Adrenal gland (tissue), 5 donors: ENCODE data around the gene NF1.

Experiments
- CTCF ChIP-seq, 6 experiments: fragments of 450-650 bp in 4 of 6; fragments of 200-600 bp in 2 of 6; sonication (generic) in 1 of 6; IDR thresholded peaks; 1 replicate in 5 of 6; 2 replicates in 1 of 6; pipeline versions ENCODE4 v1.5.1 to v1.8.0; 2016 to 2021; ENCODE audit warnings: antibody characterized with exemption in 6 of 6, mild to moderate bottlenecking in 2 of 6, moderate library complexity in 1 of 6
- POLR2A ChIP-seq, 2 donors: fragments of 450-650 bp; IDR thresholded peaks; one replicate each; pipeline ENCODE4 v1.6.1; 2017; ENCODE audit warnings: antibody characterized with exemption in 2 of 2, mild to moderate bottlenecking in 2 of 2, moderate library complexity in 1 of 2
- donor health status: DM: no; HTN: no; CAD: no.

- no peak for TF ChIP-seq POLR2A (IDR thresholded peaks at IDR 0.05)
- no peak for TF ChIP-seq CTCF (IDR thresholded peaks at IDR 0.05)
Observed at GRCh38 chr17:31416503-31416923, 321.7 kb downstream of the NF1 start.
